ENCODE results near the gene CCDC188.
A peak's percentile ranks its signal among the peaks of the same experiment; 100 is the strongest.

Gene CCDC188

DNA sequence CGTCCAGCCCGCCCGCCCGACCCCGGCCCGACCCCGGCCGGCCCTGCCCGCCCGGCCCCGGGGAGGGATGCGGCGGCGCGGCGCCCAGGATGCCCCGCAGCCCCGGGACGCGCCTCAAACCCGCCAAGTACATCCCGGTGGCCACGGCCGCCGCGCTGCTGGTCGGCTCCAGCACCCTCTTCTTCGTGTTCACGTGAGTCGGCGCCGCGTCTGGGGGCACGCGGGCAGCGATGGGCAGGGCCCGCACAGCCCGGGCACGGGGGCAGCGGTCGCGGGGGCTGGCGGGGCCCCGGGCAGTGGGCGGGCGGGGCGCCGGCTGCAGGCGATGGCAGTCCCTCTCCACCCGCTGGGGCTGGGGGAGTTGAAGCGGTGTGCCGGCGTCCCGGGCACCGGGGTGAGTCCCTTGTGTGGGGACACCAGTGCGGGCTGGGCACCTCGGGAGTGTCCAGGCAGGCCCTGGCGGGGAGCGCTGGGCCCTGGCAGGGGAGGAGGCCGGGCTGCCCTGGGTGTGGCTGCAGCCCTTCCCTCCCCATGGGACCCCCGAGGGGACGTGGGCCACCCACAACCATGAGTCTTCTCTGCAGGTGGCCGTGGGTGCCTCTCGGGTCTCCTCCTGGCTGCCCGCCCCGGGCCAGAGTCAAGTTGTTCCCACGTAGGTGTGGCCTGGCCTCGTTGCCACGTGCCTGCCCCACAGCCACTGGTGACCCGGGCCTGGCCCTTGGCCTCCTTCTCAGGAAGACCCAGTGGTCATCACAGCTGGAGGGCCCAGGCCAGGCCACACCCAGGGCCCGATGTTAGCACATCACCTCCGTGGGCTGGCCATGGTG is 18.8 kb downstream of the CCDC188 start:
- DNase-seq = no peak

DNA sequence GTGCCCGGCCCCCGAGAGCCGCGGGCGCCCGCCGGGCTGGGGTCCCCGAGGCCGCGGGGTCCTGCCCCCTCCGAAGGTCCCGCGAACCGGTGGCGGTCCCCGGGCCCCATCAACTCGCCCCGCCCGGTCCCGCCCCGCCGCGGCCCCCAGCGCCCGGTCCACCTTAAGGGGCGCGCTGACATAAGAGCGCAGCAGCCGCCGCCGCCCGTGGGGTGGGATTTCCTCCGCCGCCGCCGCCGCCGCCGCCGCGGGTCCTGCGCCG is 19.3 kb downstream of the CCDC188 start, which contains the start of gene ZDHHC8:
Gene ZDHHC8 (plus strand): TSS at position 208 of the 262 bp plus-strand sequence. CDS start 144 bp downstream, outside the sequence.
- no peak for DNase-seq

DNA sequence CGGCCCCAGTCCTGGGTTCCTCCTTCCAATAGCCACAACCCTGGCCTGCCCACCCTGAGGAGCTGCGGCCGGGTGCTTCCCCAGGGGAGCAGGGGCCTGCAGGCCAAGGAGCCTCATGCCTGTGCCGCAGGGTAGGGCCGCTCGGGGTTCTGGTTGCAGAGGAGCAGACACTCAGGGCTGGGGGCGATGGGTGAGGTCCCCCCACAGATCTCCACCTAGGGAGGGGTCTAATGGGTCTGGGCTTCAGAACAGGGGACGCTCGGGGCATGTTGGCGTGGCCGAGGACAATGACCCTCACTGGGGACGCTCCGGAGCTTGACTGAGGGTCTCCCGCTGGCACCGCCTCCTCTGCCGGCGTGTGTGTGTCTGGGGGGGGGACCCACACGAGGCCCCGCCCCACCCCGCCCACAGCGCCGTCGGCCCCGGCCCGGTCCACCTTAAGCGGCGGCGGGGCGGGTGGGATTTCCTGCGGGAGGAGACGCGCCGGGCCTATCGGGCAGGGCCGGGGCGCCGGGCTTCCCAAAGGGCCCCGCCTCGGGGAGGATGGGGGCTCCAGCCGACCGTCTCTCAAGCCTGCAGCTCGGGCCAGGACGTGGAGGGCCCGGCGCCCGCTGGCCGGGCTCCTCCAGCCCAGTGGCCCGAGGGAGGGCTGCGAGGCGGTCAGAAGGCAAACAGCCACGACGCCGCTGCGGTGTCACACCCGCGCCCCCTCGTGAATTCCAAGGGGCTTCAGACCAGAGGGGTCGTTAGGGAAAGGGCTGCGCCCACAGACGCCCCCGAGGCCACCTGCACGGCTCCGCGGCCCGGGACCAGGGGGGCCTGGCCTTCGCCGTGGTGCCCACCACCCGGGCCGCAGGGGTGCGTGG is 19.9 kb downstream of the CCDC188 start:
- no peak for DNase-seq

DNA sequence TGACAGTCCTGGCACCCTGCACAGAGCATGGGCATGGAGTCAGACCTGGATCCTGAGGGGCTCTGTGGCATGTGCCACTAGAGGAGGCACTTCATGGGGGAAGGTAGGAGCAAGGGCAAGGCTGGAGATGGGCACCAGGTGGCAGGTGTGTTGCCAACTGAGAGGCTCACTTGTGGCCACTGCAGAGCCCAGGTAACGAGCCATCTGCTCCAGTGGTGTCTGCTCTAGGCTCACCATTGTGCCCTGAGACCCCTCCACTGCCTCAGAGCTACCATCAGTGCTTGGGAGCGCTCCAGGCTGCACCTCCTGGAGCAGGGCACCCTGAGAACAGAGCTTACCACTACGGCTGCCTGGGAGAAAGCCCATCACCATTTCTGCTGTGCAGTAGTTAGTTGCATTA is 20.5 kb downstream of the CCDC188 start:
- no peak for DNase-seq

DNA sequence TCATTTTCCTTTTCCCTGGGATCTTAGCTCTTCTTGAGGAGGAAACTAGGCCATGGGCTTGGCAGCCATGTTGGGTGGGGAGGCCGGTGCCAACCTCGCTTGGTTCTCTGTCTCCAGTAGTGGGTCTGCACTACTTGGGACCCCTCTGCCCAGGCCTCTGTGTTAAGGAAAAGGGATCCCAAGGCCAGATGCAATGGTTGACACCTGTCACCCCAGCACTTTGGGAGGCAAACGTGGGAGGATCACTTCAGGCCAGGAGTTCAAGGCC is 21.2 kb downstream of the CCDC188 start:
- no peak for DNase-seq

DNA sequence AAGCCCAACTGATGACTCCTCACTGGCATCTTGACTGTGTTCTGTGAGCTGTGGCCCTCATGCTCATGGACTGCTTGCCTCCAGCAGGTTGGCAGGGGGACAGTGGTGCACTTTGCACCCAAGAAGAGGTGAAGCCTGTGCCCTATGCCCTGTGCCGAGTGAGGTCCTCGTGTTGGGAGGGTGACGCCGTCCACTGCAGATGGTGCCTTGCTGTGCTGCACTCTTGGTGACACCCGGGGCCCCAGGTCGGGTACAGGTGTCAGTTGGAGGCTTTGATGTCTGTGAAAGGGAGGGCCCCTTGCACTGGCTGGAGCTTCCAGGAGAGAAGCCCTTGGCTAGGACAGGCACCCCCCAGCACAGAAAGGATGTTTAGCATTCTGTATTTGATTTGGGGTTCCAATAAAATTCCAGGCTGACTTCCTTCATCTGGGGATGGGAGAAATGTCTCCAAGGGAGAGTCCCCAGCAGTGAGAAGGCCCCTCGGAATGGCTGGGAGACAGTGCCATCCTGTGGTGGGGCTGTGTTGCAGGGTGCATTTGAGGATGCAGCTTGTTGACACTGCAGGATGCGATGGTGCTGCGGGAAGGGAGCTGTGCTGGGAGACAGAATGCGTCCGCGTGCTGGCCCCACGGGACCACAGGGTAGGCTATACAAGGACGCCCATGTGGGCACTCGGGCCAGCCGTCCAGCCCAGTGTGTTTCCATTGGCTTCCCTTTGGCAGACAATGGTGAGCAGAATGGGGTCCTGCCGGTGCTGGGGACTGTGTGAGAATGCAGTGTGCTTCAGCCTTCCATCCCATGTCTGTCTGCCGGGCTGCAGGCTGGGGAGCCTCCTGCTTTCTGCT is 21.7 kb downstream of the CCDC188 start:
- DNase-seq = no peak

DNA sequence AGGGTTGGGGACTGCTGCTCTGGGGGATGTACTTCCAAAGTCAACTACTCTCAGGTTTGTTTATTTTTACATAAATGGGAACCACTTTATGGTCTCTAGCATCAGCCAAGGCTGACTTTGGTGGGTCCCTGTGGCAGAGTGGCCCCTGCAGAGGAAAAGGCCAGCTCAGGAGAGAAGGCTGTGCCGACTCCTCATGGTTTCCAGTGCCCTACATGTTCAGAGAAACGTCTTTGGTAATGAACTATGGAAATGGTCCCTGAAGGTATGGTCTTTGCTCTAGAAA is 22.3 kb downstream of the CCDC188 start:
- DNase-seq = no peak

DNA sequence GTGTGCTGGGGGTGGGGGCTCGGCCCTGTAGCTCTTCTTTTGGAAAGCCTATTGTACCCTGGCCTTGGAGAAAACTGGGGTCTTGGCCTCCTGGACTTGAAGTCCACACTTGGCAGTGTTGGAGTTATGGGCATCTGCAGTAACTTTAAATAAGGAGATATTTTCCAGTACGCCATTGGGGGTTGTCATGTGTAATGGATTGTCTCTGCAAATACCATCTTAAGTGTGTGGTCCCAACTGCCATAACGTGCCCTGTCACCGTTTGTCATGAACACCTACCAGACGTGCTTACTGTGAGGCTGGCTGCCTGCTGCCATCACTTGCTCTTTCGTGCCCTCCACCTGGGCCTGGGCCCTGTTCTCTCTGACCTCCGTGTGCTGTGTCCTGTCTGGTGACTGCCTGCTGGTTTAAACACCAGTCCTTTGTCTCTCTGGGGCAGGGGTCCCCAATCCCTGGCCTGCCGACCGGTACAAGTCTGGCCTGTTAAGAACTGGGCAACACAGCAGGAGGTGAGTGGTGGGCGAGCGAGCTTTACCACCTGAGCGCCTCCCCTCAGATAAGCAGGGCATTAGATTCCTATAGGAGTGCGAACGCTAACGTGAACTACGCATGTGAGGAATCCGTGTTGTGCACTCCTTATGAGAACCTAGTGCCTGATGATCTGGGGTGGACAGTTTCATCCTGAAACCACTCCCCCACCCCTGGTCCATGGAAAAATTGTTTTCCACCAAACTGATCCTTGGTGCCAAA is 22.8 kb downstream of the CCDC188 start:
- no peak for DNase-seq

DNA sequence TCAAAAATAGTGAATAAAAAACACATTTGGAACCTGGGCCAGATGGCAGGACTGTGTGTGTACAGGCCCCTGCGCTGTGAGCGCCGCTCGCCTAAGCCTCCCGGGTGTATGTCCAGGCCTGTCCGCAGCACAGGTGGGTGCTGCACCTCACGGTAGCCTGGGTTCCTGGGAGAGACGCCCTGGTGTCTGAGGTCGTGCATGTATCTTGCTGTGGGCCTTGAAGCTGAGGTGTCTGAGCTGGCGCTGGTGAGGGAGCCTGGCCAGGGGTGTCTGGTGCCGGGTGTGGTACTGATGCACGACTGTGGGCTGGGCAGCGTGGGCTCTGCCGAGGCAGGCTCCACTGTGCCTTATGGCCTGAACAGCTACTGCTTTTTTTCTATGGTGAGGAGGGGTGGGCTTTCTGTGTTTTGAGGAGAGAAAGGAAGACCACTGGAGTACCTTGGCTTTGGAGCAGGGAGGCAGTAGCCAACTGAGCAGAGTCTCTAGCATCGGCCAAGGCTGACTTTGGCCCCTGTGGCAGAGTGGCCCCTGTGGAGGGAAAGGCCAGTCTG is 23.5 kb downstream of the CCDC188 start:
- no peak for DNase-seq

DNA sequence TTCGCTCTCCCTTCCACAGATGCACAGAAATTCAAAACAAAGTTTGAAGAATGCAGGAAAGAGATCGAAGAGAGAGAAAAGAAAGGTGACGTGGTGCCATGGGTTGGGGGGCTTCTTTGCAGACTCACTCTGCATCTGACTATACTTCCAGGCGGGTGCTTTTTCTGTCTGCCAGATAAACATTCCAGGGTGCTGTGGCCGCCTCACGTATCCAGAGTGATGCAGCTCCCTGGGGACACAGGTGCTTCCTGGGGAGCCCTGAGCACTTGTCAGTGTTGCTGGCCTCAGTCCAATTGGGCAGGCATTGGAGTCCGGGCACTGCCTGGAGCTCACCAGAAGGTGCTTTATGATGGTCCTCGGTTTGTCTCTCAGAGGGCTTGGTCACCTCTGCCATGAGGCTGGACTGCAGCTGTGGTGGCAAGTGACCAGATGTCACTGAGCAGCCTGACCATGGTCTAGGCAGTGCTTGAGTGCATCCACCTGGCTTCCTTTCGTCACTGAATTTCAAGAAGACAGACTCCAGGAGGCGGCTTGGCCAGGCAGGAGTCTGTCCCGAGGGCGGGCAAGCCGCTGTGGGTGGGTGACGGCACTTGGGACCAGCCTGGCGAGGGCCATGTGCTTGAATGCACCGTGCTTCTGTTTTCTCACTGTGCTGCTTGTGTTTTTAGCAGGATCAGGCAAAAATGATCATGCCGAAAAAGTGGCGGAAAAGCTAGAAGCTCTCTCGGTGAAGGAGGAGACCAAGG is 24.4 kb downstream of the CCDC188 start:
- DNase-seq = no peak

DNA sequence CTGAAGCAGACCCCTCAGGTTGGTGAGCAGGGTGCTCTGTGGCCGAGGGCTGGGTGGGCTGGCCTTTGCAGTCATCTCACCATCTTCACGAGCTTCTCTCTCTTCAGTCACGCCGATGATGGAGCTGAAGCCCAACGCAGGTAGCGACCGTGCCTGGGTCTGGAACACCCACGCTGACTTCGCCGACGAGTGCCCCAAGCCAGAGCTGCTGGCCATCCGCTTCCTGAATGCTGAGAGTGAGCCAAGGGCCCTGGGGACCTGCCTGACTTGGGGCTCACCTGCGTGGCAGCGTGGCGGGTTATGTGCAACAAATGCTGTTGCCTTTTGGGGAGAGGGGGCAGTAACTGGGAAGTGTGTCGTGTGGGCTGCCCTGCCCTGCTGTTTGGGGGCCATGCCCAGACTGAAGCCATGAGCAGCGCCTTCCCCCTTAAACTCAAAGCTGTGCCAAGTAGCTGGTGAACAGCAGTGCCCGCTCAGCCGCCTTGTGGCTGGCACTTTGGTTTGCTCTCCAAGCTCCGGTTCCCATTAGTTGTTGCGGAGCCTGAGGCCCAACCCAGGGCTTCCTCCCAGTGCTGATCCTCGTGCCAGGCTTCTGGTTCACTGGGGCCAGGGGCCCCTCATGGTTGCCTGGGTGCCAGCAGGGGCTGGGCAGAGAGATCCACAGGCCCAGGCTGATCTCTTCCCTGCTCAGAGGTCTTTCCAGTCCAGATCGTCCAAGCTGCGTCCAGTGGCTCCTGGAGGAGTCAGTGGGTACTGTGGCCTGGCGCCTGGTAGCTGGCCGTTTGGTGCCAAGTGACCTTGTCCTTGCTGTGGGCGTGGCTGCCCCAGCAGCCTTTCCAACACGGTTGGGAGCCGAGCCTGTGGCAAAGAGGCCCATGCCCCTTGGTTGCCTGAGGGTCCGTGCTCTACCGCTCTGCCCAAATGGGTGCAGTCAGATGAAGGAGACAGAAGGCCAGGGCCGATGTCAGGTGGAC is 25.4 kb downstream of the CCDC188 start:
- DNase-seq = no peak

DNA sequence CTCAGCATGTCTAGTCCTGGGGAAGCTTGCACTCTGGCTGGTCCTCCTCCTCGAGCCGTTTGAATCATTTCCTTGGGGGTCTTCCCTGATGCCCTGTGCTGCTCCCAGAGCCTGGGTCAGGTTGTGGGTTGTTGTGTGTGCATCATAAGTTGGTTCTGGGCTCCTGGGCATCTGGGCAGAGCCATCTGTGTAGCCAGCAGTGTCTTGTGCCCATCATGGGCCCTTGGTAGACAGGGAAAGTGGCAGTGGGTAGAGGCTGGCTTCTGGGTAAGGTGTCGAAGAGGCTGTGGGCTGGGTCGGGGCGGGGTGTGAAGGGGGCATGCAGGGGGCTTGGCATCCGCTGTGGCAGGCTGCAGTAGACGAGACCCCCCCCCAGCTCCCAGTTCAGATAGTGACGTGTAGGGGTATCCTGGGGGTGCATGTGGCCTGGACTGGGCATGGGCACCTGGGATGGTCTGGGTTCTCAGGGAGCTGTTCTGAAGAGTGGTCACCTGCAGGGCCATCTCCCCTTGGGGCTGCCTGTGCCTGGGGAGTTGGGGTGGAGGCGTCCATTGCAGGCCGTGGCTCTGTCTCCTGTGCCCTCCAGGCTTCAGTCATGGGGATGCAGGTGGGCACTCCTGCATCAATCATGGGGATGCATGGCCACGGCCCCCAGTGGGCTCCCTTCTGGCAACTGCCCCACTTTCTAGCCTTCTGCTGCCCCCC is 26.6 kb downstream of the CCDC188 start:
- no peak for DNase-seq

DNA sequence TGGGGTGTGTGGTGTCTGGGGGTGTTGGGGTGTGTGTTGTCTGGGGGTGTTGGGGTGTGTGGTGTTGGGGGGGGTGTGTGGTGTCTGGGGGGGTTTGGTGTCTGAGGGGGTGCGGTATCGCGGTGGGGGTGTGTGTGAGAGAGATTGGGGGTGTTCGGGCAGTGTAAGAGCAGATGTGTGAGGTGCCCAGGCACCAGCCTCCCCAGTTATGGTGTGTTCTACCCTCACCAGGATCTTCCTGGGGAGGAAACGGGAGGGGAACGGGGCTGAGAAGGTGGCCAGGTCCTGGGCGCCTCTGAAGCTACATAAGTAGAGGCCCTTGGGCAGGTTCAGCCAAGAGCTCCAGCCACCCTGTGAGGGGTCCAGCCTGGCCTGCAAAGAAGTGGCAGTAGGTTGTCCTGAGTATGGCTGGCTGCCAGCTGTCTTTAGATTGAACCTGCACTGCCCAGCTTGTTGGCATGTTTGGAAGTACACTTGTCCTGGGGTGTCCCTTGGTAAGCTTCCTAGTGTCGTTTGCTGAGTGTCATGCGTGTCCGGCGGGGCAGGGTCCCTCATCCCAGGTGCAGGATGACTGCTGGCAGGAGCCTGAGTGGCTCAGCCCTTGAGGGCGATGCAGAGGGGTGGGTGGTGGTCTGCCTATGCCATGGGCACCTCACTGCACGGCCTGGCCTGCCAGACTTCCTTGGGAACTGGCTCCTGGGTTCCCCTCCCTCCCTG is 27.3 kb downstream of the CCDC188 start:
- DNase-seq = no peak

DNA sequence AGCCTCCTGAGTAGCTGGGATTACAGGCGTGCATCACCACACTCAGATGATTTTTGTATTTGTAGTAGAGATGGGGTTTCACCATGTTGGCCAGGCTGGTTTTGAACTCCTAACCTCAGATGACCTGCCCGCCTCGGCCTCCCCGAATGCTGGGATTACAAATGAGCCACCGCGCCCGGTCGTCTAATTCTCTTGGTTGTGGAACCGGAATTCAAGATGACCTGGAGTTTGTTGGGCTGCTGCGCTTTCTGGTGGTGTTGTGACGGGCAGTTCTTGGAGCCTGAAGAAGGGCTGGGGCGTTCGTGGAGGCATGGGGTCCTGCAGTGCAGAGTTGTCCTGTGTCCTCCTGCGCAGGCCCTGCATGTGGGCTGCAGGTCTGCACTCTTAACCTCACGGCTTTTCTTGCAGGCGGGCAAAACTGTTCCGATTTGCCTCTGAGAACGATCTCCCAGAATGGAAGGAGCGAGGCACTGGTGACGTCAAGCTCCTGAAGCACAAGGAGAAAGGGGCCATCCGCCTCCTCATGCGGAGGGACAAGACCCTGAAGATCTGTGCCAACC is 28.9 kb downstream of the CCDC188 start:
- DNase-seq = no peak

DNA sequence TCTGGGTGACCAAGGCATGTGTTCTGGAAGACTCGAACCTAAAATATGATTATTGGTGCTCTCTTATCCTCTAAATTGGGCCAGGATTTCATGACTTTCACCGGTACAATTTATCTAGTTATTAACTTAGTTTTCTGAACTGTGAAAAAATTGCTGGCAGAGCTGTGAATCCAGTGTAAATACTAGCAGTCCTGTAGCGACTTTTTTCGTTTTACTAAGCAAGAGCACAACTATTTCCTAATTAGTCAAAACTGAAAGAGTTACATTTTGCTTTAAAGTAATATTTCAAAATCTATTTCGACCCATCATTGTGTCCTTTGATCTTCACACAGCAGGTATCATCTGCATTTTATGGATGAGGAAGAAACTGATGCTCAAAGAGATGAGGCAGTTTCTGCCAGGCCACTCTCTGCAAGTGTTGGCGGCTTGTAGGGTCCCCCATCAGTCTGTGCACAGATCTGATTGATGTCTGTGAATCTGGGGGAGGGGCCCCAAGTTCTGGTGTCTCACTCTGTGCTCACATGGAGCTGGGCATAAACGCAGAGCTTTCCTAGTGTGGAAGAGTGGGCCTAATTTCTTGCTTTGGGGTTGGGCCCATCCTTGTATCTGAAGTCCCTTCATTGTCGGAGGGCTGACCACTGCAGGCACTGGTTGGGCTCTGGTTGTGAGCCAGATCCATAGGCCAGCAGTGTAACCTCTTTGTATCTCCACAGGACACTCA is 32.4 kb downstream of the CCDC188 start:
- DNase-seq = no peak

DNA sequence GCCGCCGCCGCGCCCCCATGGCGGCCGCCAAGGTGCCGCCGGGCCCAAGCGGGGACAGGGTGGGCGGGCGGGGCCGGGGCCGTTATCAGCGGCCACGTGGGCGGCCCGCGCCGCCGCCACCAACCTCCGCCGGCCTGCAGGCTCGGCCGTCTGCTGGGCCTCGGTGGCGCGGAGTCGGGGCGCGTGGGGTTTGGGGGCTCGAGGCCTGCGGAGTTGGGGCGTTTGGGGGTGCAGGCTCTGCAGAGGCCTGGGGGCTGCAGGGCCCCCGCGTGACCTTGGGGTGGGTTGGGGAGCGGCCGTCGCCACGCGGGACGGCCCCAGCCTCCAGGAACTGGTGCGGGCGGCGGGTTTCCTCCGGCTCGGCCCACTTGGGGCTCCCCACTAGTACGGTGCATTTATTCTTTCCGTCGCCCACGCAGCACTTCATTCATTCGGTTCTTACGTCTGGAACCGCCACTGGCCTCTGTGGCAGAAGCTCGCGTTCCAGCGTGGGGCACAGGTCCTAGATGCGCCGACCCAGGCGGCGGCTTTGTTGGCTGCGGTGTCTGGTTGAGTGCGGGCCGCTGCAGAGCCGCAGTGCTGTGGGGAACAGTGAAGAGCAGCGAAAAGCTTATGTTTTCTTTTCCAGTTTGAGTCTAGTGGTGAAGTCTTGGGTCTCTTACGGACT is 33.1 kb downstream of the CCDC188 start:
- DNase-seq = no peak

DNA sequence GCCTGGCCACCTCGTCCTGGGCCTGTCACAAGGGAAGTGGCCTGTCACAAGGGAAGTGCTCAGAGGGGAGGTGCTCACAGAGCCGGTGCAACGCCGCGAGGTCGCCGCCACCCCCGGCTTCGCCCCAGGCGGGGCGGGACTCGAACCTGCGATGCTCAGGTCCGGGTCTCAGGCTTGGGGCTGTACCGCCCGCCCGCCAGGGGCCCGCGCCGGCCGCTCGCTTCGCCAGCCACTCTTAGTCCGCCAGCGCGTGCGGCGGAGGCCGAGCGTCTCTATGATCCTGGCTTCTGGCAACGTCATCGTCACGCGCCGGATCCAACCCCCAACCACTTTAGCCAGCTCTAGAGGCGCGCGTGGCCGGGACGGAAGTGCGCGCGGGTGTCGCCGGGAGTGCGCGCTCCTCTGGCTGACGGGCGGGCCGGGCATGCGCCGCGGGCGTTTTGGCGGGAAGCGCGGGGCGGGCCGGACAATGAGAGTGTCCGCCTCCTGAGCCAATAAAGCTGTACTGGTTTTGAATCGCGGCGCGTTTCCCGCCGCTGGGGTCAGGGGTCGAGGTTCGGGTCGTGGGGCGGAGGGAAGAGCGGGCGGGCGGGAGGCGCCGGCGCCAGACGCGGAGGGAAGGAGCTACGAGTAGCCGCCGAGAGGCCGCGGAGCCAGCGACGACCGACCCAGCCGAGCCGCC is 33.8 kb downstream of the CCDC188 start, which contains the start of gene TRMT2A:
Gene TRMT2A (minus strand): TSS at position 276 of the 682 bp plus-strand sequence. CDS start 320 bp downstream, outside the sequence.
- DNase-seq = peak; percentile 61

All from NCI-H1417 treated with DMSO at 0.1 percent for 48 hours (cell line).